HCT116 (cell line): ENCODE data around the gene MBLAC1. TPM values are rescaled to one million over a fixed set of nuclear protein-coding genes. Genes with fewer than 3 reads are reported as not detected.

ENCODE experiments used
- ATAC-seq: fragments of 200-7000 bp; cut with Tn5 transposase; 2 replicates; pipeline ENCODE4 v1.9.1; 2020; ENCODE audit warnings: mild to moderate bottlenecking, moderate library complexity
- BruUV-seq: library from RNA; stranded (reverse); fragments of 400-500 nt; replicated peaks from 2 replicates; lab custom pipeline; 2021; lab: Mats Ljungman, UMichigan
- CTCF ChIA-PET: fragments of 300-600 bp; sonication (Branson Sonifier 250); formaldehyde crosslinking; loops from one replicate; lab custom pipeline; 2021; ENCODE audit warnings: antibody characterized with exemption; lab: Charles Lee
- POLR2A ChIA-PET: fragments of 300-600, 350-600 bp; sonication (Branson Sonifier 250); formaldehyde crosslinking; loops from one replicate; lab custom pipeline; 2021; ENCODE audit warnings: antibody characterized with exemption; lab: Charles Lee
- RAD21 ChIA-PET, 2 experiments: fragments of 300-600 bp; sonication (Branson Sonifier 250); formaldehyde crosslinking; loops; one replicate each; lab custom pipeline; 2023; ENCODE audit warnings: low total read pairs in 2 of 2; ENCODE audit not compliant: uncharacterized antibody in 2 of 2, unreplicated experiment in 2 of 2, low non-redundant PET in 1 of 2; lab: Charles Lee
- DNase-seq: peaks from one replicate; pipeline ENCODE4 v3.0.0-alpha.2; 2010; ENCODE audit warnings: low read depth, low spot score
- H2AFZ ChIP-seq: fragments of 200-600 bp; shearing (Covaris generic), sonication (generic); 2 replicates; pipeline ENCODE4 v1.6.1; 2017; ENCODE audit warnings: low read depth, mixed run types, mixed read lengths, antibody characterized with exemption, low read length; ENCODE audit not compliant: poor library complexity, severe bottlenecking
- H3K27ac ChIP-seq: 2 replicates; pipeline ENCODE4 v1.5.1; 2012; ENCODE audit warnings: low read depth, low read length
- H3K27me3 ChIP-seq: fragments of 200-600 bp; sonication (generic); 2 replicates; pipeline ENCODE4 v1.6.1; 2016; ENCODE audit warnings: mixed run types, low read length, mixed read lengths; ENCODE audit not compliant: insufficient read depth
- H3K36me3 ChIP-seq, 2 experiments: fragments of 200-500 bp in 1 of 2; fragments of 200-600 bp in 1 of 2; sonication (Bioruptor generic) in 1 of 2; sonication (generic) in 1 of 2; 2 replicates each; pipeline versions ENCODE4 v1.5.1 to v1.6.1; 2014 to 2016; ENCODE audit warnings: low read length in 2 of 2, inconsistent platforms in 1 of 2, mixed read lengths in 1 of 2, mixed run types in 1 of 2; ENCODE audit not compliant: insufficient read depth in 2 of 2, control insufficient read depth in 1 of 2
- H3K4me1 ChIP-seq, 2 experiments: fragments of 200-600 bp in 1 of 2; sonication (generic) in 1 of 2; 2 replicates each; pipeline versions ENCODE4 v1.5.1 to v1.6.1; 2012 to 2017; ENCODE audit warnings: low read length in 2 of 2, inconsistent platforms in 1 of 2, mild to moderate bottlenecking in 1 of 2, mixed read lengths in 1 of 2, mixed run types in 1 of 2, moderate library complexity in 1 of 2; ENCODE audit not compliant: insufficient read depth in 2 of 2, control insufficient read depth in 1 of 2
- H3K4me2 ChIP-seq: fragments of 200-600 bp; sonication (generic); 2 replicates; pipeline ENCODE4 v1.6.1; 2017; ENCODE audit warnings: mixed run types, low read length, mixed read lengths
- H3K4me3 ChIP-seq, 2 experiments: fragments of 200-600 bp in 1 of 2; sonication (generic) in 1 of 2; replicated peaks in 1 of 2; 2 replicates each; pipeline ENCODE4 v1.5.1; 2011 to 2016; ENCODE audit warnings: low read length in 2 of 2, control low read depth in 1 of 2, low read depth in 1 of 2, mild to moderate bottlenecking in 1 of 2, mixed read lengths in 1 of 2, mixed run types in 1 of 2
- H3K79me2 ChIP-seq: fragments of 200-600 bp; sonication (generic); 2 replicates; pipeline ENCODE4 v1.6.1; 2017; ENCODE audit warnings: mild to moderate bottlenecking, mixed run types, low read length, moderate library complexity, mixed read lengths; ENCODE audit not compliant: insufficient read depth
- H3K9ac ChIP-seq: fragments of 200-600 bp; sonication (generic); 2 replicates; pipeline ENCODE4 v1.6.1; 2016; ENCODE audit warnings: low read length, mixed read lengths
- H3K9me2 ChIP-seq: fragments of 200-600 bp; sonication (generic), shearing (Covaris generic); 2 replicates; pipeline ENCODE4 v1.6.1; 2017; ENCODE audit warnings: mixed run types, mild to moderate bottlenecking, moderate library complexity; ENCODE audit not compliant: insufficient read depth
- H3K9me3 ChIP-seq, 2 experiments: fragments of 200-500 bp in 1 of 2; fragments of 200-600 bp in 1 of 2; sonication (Bioruptor generic) in 1 of 2; sonication (generic) in 1 of 2; 2 replicates each; pipeline ENCODE4 v1.6.1; 2014 to 2017; ENCODE audit warnings: low read length in 2 of 2, mixed read lengths in 2 of 2, inconsistent platforms in 1 of 2, low read depth in 1 of 2, mild to moderate bottlenecking in 1 of 2, mixed run types in 1 of 2, moderate library complexity in 1 of 2; ENCODE audit not compliant: control insufficient read depth in 1 of 2, insufficient read depth in 1 of 2
- H4K20me1 ChIP-seq: fragments of 200-600 bp; sonication (generic), shearing (Covaris generic); 2 replicates; pipeline ENCODE4 v1.6.1; 2017; ENCODE audit warnings: mixed run types, mild to moderate bottlenecking, moderate library complexity; ENCODE audit not compliant: insufficient read depth
- ATF3 ChIP-seq: IDR thresholded peaks from 2 replicates; pipeline ENCODE4 v1.6.1; 2012
- CBX3 ChIP-seq: IDR thresholded peaks from 2 replicates; pipeline ENCODE4 v1.6.1; 2012; ENCODE audit warnings: low read depth
- CTCF ChIP-seq, 3 experiments: fragments of 200-600 bp in 1 of 3; sonication (generic) in 1 of 3; IDR thresholded peaks in 2 of 3; conservative IDR thresholded peaks in 1 of 3; 2 replicates each; pipeline ENCODE4 v1.5.1; 2012 to 2017; ENCODE audit warnings: low read depth in 2 of 3, low read length in 2 of 3, antibody characterized with exemption in 1 of 3, borderline replicate concordance in 1 of 3, control low read depth in 1 of 3, mild to moderate bottlenecking in 1 of 3, mixed read lengths in 1 of 3, mixed run types in 1 of 3, moderate library complexity in 1 of 3; ENCODE audit not compliant: insufficient read depth in 1 of 3
- EZH2 ChIP-seq: fragments of 200-600 bp; sonication (generic); IDR thresholded peaks from 2 replicates; pipeline ENCODE4 v1.6.1; 2017; ENCODE audit warnings: antibody characterized with exemption, mixed run types
- EZH2phosphoT487 ChIP-seq: fragments of 200-600 bp; IDR thresholded peaks from 2 replicates; pipeline ENCODE4 v1.6.1; 2018; ENCODE audit warnings: antibody characterized with exemption, borderline replicate concordance
- FOSL1 ChIP-seq: IDR thresholded peaks from 2 replicates; pipeline ENCODE4 v1.6.1; 2012; ENCODE audit warnings: low read depth
- JUND ChIP-seq: IDR thresholded peaks from 2 replicates; pipeline ENCODE4 v1.6.1; 2012
- MAX ChIP-seq: IDR thresholded peaks from 2 replicates; pipeline ENCODE4 v1.6.1; 2012
- POLR2A ChIP-seq: IDR thresholded peaks from 2 replicates; pipeline ENCODE4 v1.7.0; 2011; ENCODE audit warnings: borderline replicate concordance; ENCODE audit not compliant: insufficient read depth, insufficient read length; ENCODE audit errors: extremely low read depth
- POLR2AphosphoS5 ChIP-seq: IDR thresholded peaks from 2 replicates; pipeline ENCODE4 v1.6.1; 2011; ENCODE audit warnings: mild to moderate bottlenecking, low read depth, low read length, moderate library complexity
- RAD21 ChIP-seq: IDR thresholded peaks from 2 replicates; pipeline ENCODE4 v1.6.1; 2012; ENCODE audit warnings: low read depth, mild to moderate bottlenecking
- SIN3A ChIP-seq: IDR thresholded peaks from 2 replicates; pipeline ENCODE4 v1.6.1; 2012; ENCODE audit warnings: low read depth
- SP1 ChIP-seq: IDR thresholded peaks from 2 replicates; pipeline ENCODE4 v1.6.1; 2012; ENCODE audit warnings: low read depth
- SRF ChIP-seq: IDR thresholded peaks from 2 replicates; pipeline ENCODE4 v1.6.1; 2012; ENCODE audit warnings: low read depth
- YY1 ChIP-seq: IDR thresholded peaks from 2 replicates; pipeline ENCODE4 v1.6.1; 2011; ENCODE audit warnings: low read length, low read depth, moderate library complexity, mild to moderate bottlenecking; ENCODE audit not compliant: insufficient replicate concordance; ENCODE audit errors: extremely low read depth
- ZBTB33 ChIP-seq: IDR thresholded peaks from 2 replicates; pipeline ENCODE4 v1.6.1; 2011; ENCODE audit warnings: mild to moderate bottlenecking, low read length, moderate library complexity; ENCODE audit not compliant: insufficient replicate concordance; ENCODE audit errors: extremely low read depth
- ZNF274 ChIP-seq: fragments of 200-500 bp; sonication (Bioruptor generic); IDR thresholded peaks from 2 replicates; pipeline ENCODE4 v1.6.1; 2014; ENCODE audit warnings: mild to moderate bottlenecking, low read depth, low read length, inconsistent platforms
- intact Hi-C: fragments of 100-400 bp; cut with micrococcal nuclease; formaldehyde crosslinking; loops from 2 replicates; pipeline ENCODE4 v1.10.0; 2022
- total RNA-seq: library from RNA; stranded (reverse); gene quantifications from one replicate; pipeline ENCODE4 v1.2.1, GENCODE V29; 2021; ENCODE audit not compliant: unreplicated experiment

The MBLAC1 gene
- total RNA-seq, 1 experiment from 2014 or later, result 2.0 TPM

GRCh38 chr7:100171840-100172239 is 45.1 kb downstream of the MBLAC1 start:
- no peaks in the 10 kb centered on the region for H3K9me3 ChIP-seq
- DNase-seq, result no peak
- POLR2A ChIA-PET, result no interaction called here
- no peaks in the 10 kb centered on the region for H3K36me3 ChIP-seq
- no peak overlapping the region for H3K27ac ChIP-seq
- H3K27me3 ChIP-seq, result no peaks in the 10 kb centered on the region
- H3K4me1 ChIP-seq, result peaks cover 3 to 11% of the 10 kb centered on the region in 2 experiments; a peak in 2 of 4 replicates
- TF ChIP-seq ZBTB33 (no peak), SIN3A (no peak), RAD21 (no peak), YY1 (no peak), JUND (no peak), SP1 (no peak), CBX3 (no peak), FOSL1 (no peak), POLR2AphosphoS5 (no peak), EZH2 (no peak), ATF3 (no peak), CTCF (IDR thresholded peaks at IDR 0.05 in 2 of 3, conservative IDR thresholded peaks at IDR 0.05 in 1 of 3; ENCODE audit: borderline replicate concordance in 1 of 3, insufficient read depth in 1 of 3, low read depth in 2 of 3, low read length in 2 of 3) (no peak), EZH2phosphoT487 (no peak), ZNF274 (no peak), POLR2A (no peak), SRF (no peak), MAX (no peak)
- intact Hi-C loops, result no loop called here
- no peak overlapping the region for H3K9ac ChIP-seq
- no peak for ATAC-seq
- H4K20me1 ChIP-seq, result no peaks in the 10 kb centered on the region
- BruUV-seq, result no TSS peak
- H3K9me2 ChIP-seq, result no peaks in the 10 kb centered on the region
- H3K79me2 ChIP-seq, result no peaks in the 10 kb centered on the region
- H3K4me2 ChIP-seq, result no peak overlapping the region
- RAD21 ChIA-PET, result no interaction called here
- CTCF ChIA-PET, result no interaction called here
- H2AFZ ChIP-seq, result no peak overlapping the region
- H3K4me3 ChIP-seq, result no peak overlapping the region
